Testis (tissue), 2 donors: ENCODE data around the gene ST6GALNAC2.

Experiments
- CTCF ChIP-seq, 3 experiments: fragments of 450-650 bp in 2 of 3; fragments of 200-600 bp in 1 of 3; sonication (generic) in 1 of 3; IDR thresholded peaks; one replicate each; pipeline ENCODE4 v1.5.1; 2016 to 2019; ENCODE audit warnings: antibody characterized with exemption in 3 of 3, mild to moderate bottlenecking in 2 of 3, moderate library complexity in 1 of 3
- POLR2A ChIP-seq: fragments of 450-650 bp; IDR thresholded peaks from one replicate; pipeline ENCODE4 v1.6.1; 2017; ENCODE audit warnings: antibody characterized with exemption, mild to moderate bottlenecking, moderate library complexity

- no peak for TF ChIP-seq POLR2A
- TF ChIP-seq CTCF (IDR thresholded peaks at IDR 0.05), result no peak
These were observed 22.9 kb downstream of the ST6GALNAC2 start for GRCh38 chr17:76562734-76563148.
